ENCODE data around the gene CD300LF.
A peak's percentile ranks its signal among the peaks of the same experiment; 100 is the strongest.

CD300LF gene

GRCh38 chr17:74758848-74759168 is 46.1 kb upstream of the CD300LF start:
- peaks cover 66% of the 10 kb centered on the region for H3K36me3 ChIP-seq (ENCODE audit: insufficient read depth, low read length)
- H3K9me3 ChIP-seq (ENCODE audit: insufficient read depth, low read length, severe bottlenecking), result no peaks in the 10 kb centered on the region
- no peaks in the 10 kb centered on the region for H3K27me3 ChIP-seq (ENCODE audit: insufficient read depth, low read length, poor library complexity)
- H3K4me1 ChIP-seq (ENCODE audit: insufficient read depth, low read length), result peaks cover 62% of the 10 kb centered on the region
- peaks cover 89% of the 10 kb centered on the region for H4K20me1 ChIP-seq (ENCODE audit: insufficient read depth, low read length)
- H3K79me2 ChIP-seq (ENCODE audit: insufficient read depth, low read length), result peaks cover 99% of the 10 kb centered on the region
- ATAC-seq (ENCODE audit: insufficient read depth, low read depth) (peak; percentile 70), DNase-seq (peak; percentile 80)
- no peak overlapping the region for H3K4me3 ChIP-seq (ENCODE audit: low read depth in 1 of 2, low read length in 2 of 2)
- H3K9ac ChIP-seq (ENCODE audit: low read depth, low read length), result peak overlapping the region; percentile 38
- peak overlapping the region; percentile 86 for H3K27ac ChIP-seq (ENCODE audit: low read length)
- TF ChIP-seq EZH2 (IDR thresholded peaks at IDR 0.05; ENCODE audit: borderline replicate concordance, low read depth, low read length, severe bottlenecking), result no peak
- peak; percentile 42 for TF ChIP-seq CTCF (IDR thresholded peaks at IDR 0.05; ENCODE audit: borderline replicate concordance, extremely low read depth, low read length, poor library complexity, severe bottlenecking)
- peak overlapping the region; percentile 32 for H3K4me2 ChIP-seq (ENCODE audit: insufficient read depth, low read length)
- H2AFZ ChIP-seq (ENCODE audit: low read depth, low read length), result no peak overlapping the region

- Histone ChIP-seq H4K20me1 (ENCODE audit: insufficient read depth, low read length) (peaks cover 89% of the 10 kb centered on the region), H3K4me1 (ENCODE audit: insufficient read depth, low read length) (peaks cover 67% of the 10 kb centered on the region), H2AFZ (ENCODE audit: low read depth, low read length) (no peak overlapping the region), H3K9me3 (ENCODE audit: insufficient read depth, low read length, severe bottlenecking) (no peaks in the 10 kb centered on the region), H3K4me2 (ENCODE audit: insufficient read depth, low read length) (peak overlapping the region; percentile 32), H3K27me3 (ENCODE audit: insufficient read depth, low read length, poor library complexity) (no peaks in the 10 kb centered on the region), H3K27ac (ENCODE audit: low read length) (peak overlapping the region; percentile 86), H3K9ac (ENCODE audit: low read depth, low read length) (0 out of 2 replicates have a peak overlapping the region, but pooled peaks have one; percentile 38), H3K79me2 (ENCODE audit: insufficient read depth, low read length) (peaks cover 100% of the 10 kb centered on the region), H3K36me3 (ENCODE audit: insufficient read depth, low read length) (peaks cover 65% of the 10 kb centered on the region), H3K4me3 (ENCODE audit: low read depth in 1 of 2, low read length in 2 of 2) (peak overlapping the region in 1 of 2 experiments; percentile 15; a peak in 2 of 4 replicates)
- ATAC-seq (ENCODE audit: insufficient read depth, low read depth), result no peak
- TF ChIP-seq EZH2 (IDR thresholded peaks at IDR 0.05; ENCODE audit: borderline replicate concordance, low read depth, low read length, severe bottlenecking), result no peak
- TF ChIP-seq CTCF (IDR thresholded peaks at IDR 0.05; ENCODE audit: borderline replicate concordance, extremely low read depth, low read length, poor library complexity, severe bottlenecking), result no peak
- no peak for DNase-seq
Observed at GRCh38 chr17:74757931-74758847, 45.5 kb upstream of the CD300LF start.

GRCh38 chr17:74757502-74757901 is 44.8 kb upstream of the CD300LF start:
- ATAC-seq (ENCODE audit: insufficient read depth, low read depth) (no peak), DNase-seq (no peak)
- H3K4me2 ChIP-seq (ENCODE audit: insufficient read depth, low read length), result peak overlapping the region; percentile 32
- peaks cover 100% of the 10 kb centered on the region for H3K79me2 ChIP-seq (ENCODE audit: insufficient read depth, low read length)
- H4K20me1 ChIP-seq (ENCODE audit: insufficient read depth, low read length), result peaks cover 89% of the 10 kb centered on the region
- H3K9ac ChIP-seq (ENCODE audit: low read depth, low read length), result peak overlapping the region; percentile 38; the same call in 1 of the 2 replicates
- no peak for TF ChIP-seq EZH2 (IDR thresholded peaks at IDR 0.05; ENCODE audit: borderline replicate concordance, low read depth, low read length, severe bottlenecking)
- no peak for TF ChIP-seq CTCF (IDR thresholded peaks at IDR 0.05; ENCODE audit: borderline replicate concordance, extremely low read depth, low read length, poor library complexity, severe bottlenecking)
- H3K4me3 ChIP-seq (ENCODE audit: low read depth in 1 of 2, low read length in 2 of 2), result no peak overlapping the region
- peak overlapping the region; percentile 86 for H3K27ac ChIP-seq (ENCODE audit: low read length)
- no peak overlapping the region for H2AFZ ChIP-seq (ENCODE audit: low read depth, low read length)
- no peaks in the 10 kb centered on the region for H3K9me3 ChIP-seq (ENCODE audit: insufficient read depth, low read length, severe bottlenecking)
- H3K36me3 ChIP-seq (ENCODE audit: insufficient read depth, low read length), result peaks cover 71% of the 10 kb centered on the region
- peaks cover 74% of the 10 kb centered on the region for H3K4me1 ChIP-seq (ENCODE audit: insufficient read depth, low read length)
- no peaks in the 10 kb centered on the region for H3K27me3 ChIP-seq (ENCODE audit: insufficient read depth, low read length, poor library complexity)
